Measurements from ENCODE around the gene MARVELD3. TPM values are rescaled to one million over a fixed set of nuclear protein-coding genes. Genes with fewer than 3 reads are reported as not detected.
"Not testable (repeated sequence)": the region's sequence is repeated elsewhere in the genome, so short reads cannot be mapped to it uniquely, and the experiment has no call there.

The MARVELD3 gene
- 0.13 TPM for polyA plus RNA-seq (2013, experiment 1 of 2; ENCODE audit: insufficient read length)
- polyA plus RNA-seq (2013, experiment 2 of 2; ENCODE audit: insufficient read length), result 0.73 TPM

- no peak for DNase-seq
Measured at GRCh38 chr16:71626018-71626857, at the start of gene MARVELD3. Gene MARVELD3 (plus strand): TSS chr16:71626184. CDS start chr16:71626230, 46 bp downstream.

- no peak for DNase-seq
Measured at GRCh38 chr16:71576971-71577370, 49.0 kb upstream of the MARVELD3 start, which contains the start of gene TAT. Gene TAT (minus strand): TSS chr16:71577092. CDS start chr16:71576415, 677 bp downstream.

- not testable (repeated sequence) for DNase-seq
Measured at GRCh38 chr16:71582553-71582848, 43.5 kb upstream of the MARVELD3 start.

GRCh38 chr16:71584543-71585317, 41.3 kb upstream of the MARVELD3 start:
- no peak for DNase-seq

- no peak for DNase-seq
Measured at GRCh38 chr16:71585318-71585703, 40.7 kb upstream of the MARVELD3 start.

GRCh38 chr16:71589334-71589733, 36.6 kb upstream of the MARVELD3 start:
- DNase-seq, result not testable (repeated sequence)

- DNase-seq, result not testable (repeated sequence)
Measured at GRCh38 chr16:71590071-71590470, 35.9 kb upstream of the MARVELD3 start.

- DNase-seq, result no peak
Measured at GRCh38 chr16:71590584-71590983, 35.4 kb upstream of the MARVELD3 start.

- DNase-seq, result no peak
Measured at GRCh38 chr16:71591917-71592316, 34.1 kb upstream of the MARVELD3 start.

GRCh38 chr16:71593048-71593999, 32.7 kb upstream of the MARVELD3 start:
- no peak for DNase-seq

- DNase-seq, result no peak
Measured at GRCh38 chr16:71594000-71594646, 31.9 kb upstream of the MARVELD3 start.

GRCh38 chr16:71595340-71595826, 30.6 kb upstream of the MARVELD3 start:
- not testable (repeated sequence) for DNase-seq

- not testable (repeated sequence) for DNase-seq
Measured at GRCh38 chr16:71598426-71598825, 27.6 kb upstream of the MARVELD3 start.

- DNase-seq, result no peak
Measured at GRCh38 chr16:71600822-71601221, 25.2 kb upstream of the MARVELD3 start.

- no peak for DNase-seq
Measured at GRCh38 chr16:71609066-71609465, 16.9 kb upstream of the MARVELD3 start.

GRCh38 chr16:71610447-71610846, 15.5 kb upstream of the MARVELD3 start:
- DNase-seq, result no peak

- peak; percentile 44 for DNase-seq
Measured at GRCh38 chr16:71610936-71611871, 14.8 kb upstream of the MARVELD3 start.

- not testable (repeated sequence) for DNase-seq
Measured at GRCh38 chr16:71614956-71615355, 11.0 kb upstream of the MARVELD3 start.

- DNase-seq, result no peak
Measured at GRCh38 chr16:71618429-71618828, 7.6 kb upstream of the MARVELD3 start.

- no peak for DNase-seq
Measured at GRCh38 chr16:71622088-71622487, 3.9 kb upstream of the MARVELD3 start.
